H1 (cell line): ENCODE measurements around the gene MIPEP. TPM values are rescaled to one million over a fixed set of nuclear protein-coding genes. Genes with fewer than 3 reads are reported as not detected.

Experiments
- CTCF ChIA-PET: fragments of 300-600 bp; sonication (Branson Sonifier 250); formaldehyde crosslinking; loops from one replicate; lab custom pipeline; 2021; ENCODE audit not compliant: partially characterized antibody; lab: Charles Lee
- POLR2A ChIA-PET: fragments of 300-600 bp; sonication (Branson Sonifier 250); formaldehyde crosslinking; loops from one replicate; lab custom pipeline; 2021; ENCODE audit warnings: inconsistent platforms; ENCODE audit not compliant: partially characterized antibody; lab: Charles Lee
- DNase-seq, 2 experiments: peaks; one replicate each; pipeline versions ENCODE4 v3.0.0 to v3.0.0-alpha.2; 2010 to 2022; ENCODE audit warnings: low spot score in 2 of 2, low read depth in 1 of 2, mixed read lengths in 1 of 2
- FAIRE-seq: peaks from 2 replicates; lab custom pipeline; 2011; peaks lifted over from hg19 to GRCh38; lab: Jason Lieb, UNC
- H2AFZ ChIP-seq: 2 replicates; pipeline ENCODE4 v1.8.1; 2012; ENCODE audit warnings: low read length, inconsistent platforms
- H2AK5ac ChIP-seq: 2 replicates; pipeline ENCODE4 v1.6.1; 2013; ENCODE audit warnings: low read depth, low read length
- H2BK120ac ChIP-seq: replicated peaks from 2 replicates; pipeline ENCODE3; 2013; ENCODE audit warnings: low read depth, low read length, inconsistent platforms
- H2BK12ac ChIP-seq: 2 replicates; pipeline ENCODE4 v1.6.1; 2013; ENCODE audit warnings: low read depth, low read length
- H2BK15ac ChIP-seq: 2 replicates; pipeline ENCODE4 v1.6.1; 2013; ENCODE audit warnings: low read length
- H2BK20ac ChIP-seq: 2 replicates; pipeline ENCODE4 v1.6.1; 2013; ENCODE audit warnings: low read length
- H2BK5ac ChIP-seq: 2 replicates; pipeline ENCODE4 v1.6.1; 2013; ENCODE audit warnings: low read depth, low read length
- H3K14ac ChIP-seq: 2 replicates; pipeline ENCODE4 v1.6.1; 2013; ENCODE audit warnings: inconsistent platforms; ENCODE audit not compliant: insufficient read length
- H3K18ac ChIP-seq: 2 replicates; pipeline ENCODE4 v1.6.1; 2013; ENCODE audit warnings: low read length; ENCODE audit errors: extremely low read depth
- H3K23ac ChIP-seq: 2 replicates; pipeline ENCODE4 v1.6.1; 2013; ENCODE audit warnings: inconsistent platforms; ENCODE audit not compliant: insufficient read length
- H3K23me2 ChIP-seq: 2 replicates; pipeline ENCODE4 v1.6.1; 2013; ENCODE audit warnings: low read depth, low read length
- H3K27ac ChIP-seq: 2 replicates; pipeline ENCODE4 v1.6.1; 2011; ENCODE audit warnings: low read depth, low read length, inconsistent platforms
- H3K27me3 ChIP-seq, 4 experiments: replicated peaks in 1 of 4; 1 replicate in 1 of 4; 2 replicates in 3 of 4; pipeline versions ENCODE4 v1.6.1 to v1.8.1; 2011 to 2013; ENCODE audit warnings: low read length in 3 of 4, mild to moderate bottlenecking in 3 of 4, inconsistent platforms in 2 of 4, mixed read lengths in 2 of 4, moderate library complexity in 1 of 4; ENCODE audit not compliant: control insufficient read depth in 3 of 4, insufficient read depth in 3 of 4; ENCODE audit errors: extremely low read depth in 1 of 4
- H3K36me3 ChIP-seq, 4 experiments: 2 replicates each; pipeline versions ENCODE4 v1.6.1 to v1.8.1; 2011 to 2013; ENCODE audit warnings: mild to moderate bottlenecking in 4 of 4, low read length in 3 of 4, moderate library complexity in 2 of 4, control low read depth in 1 of 4, inconsistent platforms in 1 of 4; ENCODE audit not compliant: insufficient read depth in 4 of 4, control insufficient read depth in 2 of 4
- H3K4ac ChIP-seq: replicated peaks from 2 replicates; pipeline ENCODE3; 2013; ENCODE audit warnings: low read length, low read depth, mixed read lengths, inconsistent platforms; ENCODE audit not compliant: insufficient read length
- H3K4me1 ChIP-seq, 4 experiments: replicated peaks in 1 of 4; 1 replicate in 1 of 4; 2 replicates in 3 of 4; pipeline versions ENCODE4 v1.6.1 to v1.8.1; 2011 to 2013; ENCODE audit warnings: low read length in 3 of 4, inconsistent platforms in 2 of 4, mixed read lengths in 1 of 4; ENCODE audit not compliant: insufficient read depth in 4 of 4, control insufficient read depth in 3 of 4
- H3K4me2 ChIP-seq, 2 experiments: 2 replicates each; pipeline versions ENCODE4 v1.6.1 to v1.8.1; 2011 to 2013; ENCODE audit warnings: low read depth in 2 of 2, low read length in 2 of 2, control low read depth in 1 of 2, inconsistent platforms in 1 of 2, mild to moderate bottlenecking in 1 of 2; ENCODE audit not compliant: insufficient read depth in 1 of 2
- H3K4me3 ChIP-seq, 4 experiments: fragments of 200-600, 300-600 bp in 1 of 4; sonication (generic), shearing (Covaris generic), sonication (Bioruptor Twin) in 1 of 4; 2 replicates each; pipeline versions ENCODE4 v1.5.1 to v1.8.1; 2011 to 2016; ENCODE audit warnings: low read length in 4 of 4, low read depth in 3 of 4, control low read depth in 2 of 4, inconsistent platforms in 2 of 4, mild to moderate bottlenecking in 2 of 4, mixed read lengths in 1 of 4, moderate library complexity in 1 of 4; ENCODE audit not compliant: insufficient read depth in 2 of 4; ENCODE audit errors: extremely low read depth in 1 of 4
- H3K56ac ChIP-seq: replicated peaks from 2 replicates; pipeline ENCODE3; 2013; ENCODE audit warnings: low read depth, mild to moderate bottlenecking, mixed read lengths, low read length, inconsistent platforms; ENCODE audit not compliant: insufficient read length
- H3K79me1 ChIP-seq: 2 replicates; pipeline ENCODE4 v1.6.1; 2013; ENCODE audit warnings: low read depth, low read length, control low read depth
- H3K79me2 ChIP-seq, 2 experiments: 2 replicates each; pipeline versions ENCODE4 v1.6.1 to v1.8.1; 2012 to 2013; ENCODE audit warnings: low read length in 2 of 2, mild to moderate bottlenecking in 2 of 2, inconsistent platforms in 1 of 2; ENCODE audit not compliant: insufficient read depth in 2 of 2, control insufficient read depth in 1 of 2
- H3K9ac ChIP-seq, 4 experiments: replicated peaks in 1 of 4; 1 replicate in 1 of 4; 2 replicates in 3 of 4; pipeline versions ENCODE4 v1.6.1 to v1.8.1; 2011 to 2013; ENCODE audit warnings: low read depth in 3 of 4, low read length in 3 of 4, control low read depth in 2 of 4, mild to moderate bottlenecking in 2 of 4, moderate library complexity in 2 of 4, inconsistent platforms in 1 of 4; ENCODE audit errors: extremely low read depth in 1 of 4
- H3K9me3 ChIP-seq, 2 experiments: 2 replicates each; pipeline versions ENCODE4 v1.6.1 to v1.8.1; 2012 to 2013; ENCODE audit warnings: mild to moderate bottlenecking in 2 of 2, moderate library complexity in 2 of 2, control low read depth in 1 of 2, inconsistent platforms in 1 of 2, low read depth in 1 of 2, low read length in 1 of 2, mixed read lengths in 1 of 2; ENCODE audit not compliant: insufficient read depth in 2 of 2
- H4K20me1 ChIP-seq, 2 experiments: replicated peaks in 1 of 2; 2 replicates each; pipeline versions ENCODE3 to v1.8.1; 2011 to 2013; ENCODE audit warnings: inconsistent platforms in 2 of 2, low read length in 2 of 2, mild to moderate bottlenecking in 1 of 2; ENCODE audit not compliant: insufficient read depth in 2 of 2, control insufficient read depth in 1 of 2
- H4K5ac ChIP-seq: 2 replicates; pipeline ENCODE4 v1.6.1; 2013; ENCODE audit warnings: low read length, low read depth, mixed read lengths, inconsistent platforms; ENCODE audit not compliant: insufficient read length
- H4K8ac ChIP-seq: 2 replicates; pipeline ENCODE4 v1.8.0; 2013; ENCODE audit warnings: mild to moderate bottlenecking, moderate library complexity, low read length, inconsistent platforms; ENCODE audit not compliant: insufficient read depth; ENCODE audit errors: extremely low read depth
- H4K91ac ChIP-seq: replicated peaks from 2 replicates; pipeline ENCODE3; 2013; ENCODE audit warnings: low read length, mixed read lengths, inconsistent platforms; ENCODE audit not compliant: insufficient read length
- ATF3 ChIP-seq: IDR thresholded peaks from 2 replicates; pipeline ENCODE4 v1.6.1; 2011; ENCODE audit warnings: low read depth, mild to moderate bottlenecking, low read length; ENCODE audit not compliant: insufficient read depth
- CHD2 ChIP-seq: IDR thresholded peaks from 2 replicates; pipeline ENCODE4 v1.6.1; 2012; ENCODE audit warnings: low read length, improper control_type of control experiment
- CTBP2 ChIP-seq: IDR thresholded peaks from 2 replicates; pipeline ENCODE4 v1.7.0; 2011; ENCODE audit warnings: borderline replicate concordance, mild to moderate bottlenecking, moderate library complexity, mixed read lengths, low read length; ENCODE audit not compliant: insufficient read depth, insufficient read length
- CTCF ChIP-seq, 3 experiments: IDR thresholded peaks; 1 replicate in 2 of 3; 2 replicates in 1 of 3; pipeline versions ENCODE4 v1.5.1 to v1.6.1; 2011; ENCODE audit warnings: low read length in 3 of 3, mild to moderate bottlenecking in 3 of 3, inconsistent platforms in 2 of 3, low read depth in 1 of 3, moderate library complexity in 1 of 3; ENCODE audit not compliant: insufficient read depth in 1 of 3; ENCODE audit errors: control extremely low read depth in 1 of 3
- FOSL1 ChIP-seq: IDR thresholded peaks from 2 replicates; pipeline ENCODE4 v1.6.1; 2011; ENCODE audit warnings: mild to moderate bottlenecking, low read depth, low read length, moderate library complexity; ENCODE audit not compliant: insufficient read depth
- GTF2F1 ChIP-seq: IDR thresholded peaks from 2 replicates; pipeline ENCODE4 v1.6.1; 2012; ENCODE audit warnings: low read depth, low read length, improper control_type of control experiment, borderline replicate concordance
- SIRT6 ChIP-seq: IDR thresholded peaks from one replicate; pipeline ENCODE4 v1.7.1; 2012; ENCODE audit warnings: low read length, inconsistent platforms
- SRF ChIP-seq: IDR thresholded peaks from 2 replicates; pipeline ENCODE4 v1.6.1; 2011; ENCODE audit warnings: mild to moderate bottlenecking, low read depth, low read length, moderate library complexity
- TAF1 ChIP-seq: IDR thresholded peaks from 2 replicates; pipeline ENCODE4 v1.6.1; 2011; ENCODE audit warnings: mild to moderate bottlenecking, low read depth, low read length
- TBP ChIP-seq: IDR thresholded peaks from 2 replicates; pipeline ENCODE4 v1.6.1; 2011; ENCODE audit warnings: low read depth, low read length, improper control_type of control experiment
- ZNF274 ChIP-seq: IDR thresholded peaks from 2 replicates; pipeline ENCODE4 v1.7.0; 2012; ENCODE audit warnings: low read length, borderline replicate concordance; ENCODE audit errors: extremely low read depth
- WGBS, 2 experiments: shearing (Covaris generic) in 1 of 2; methylation state at CpG; one replicate each; pipeline versions ENCODE4 v1.1.6 to v1.1.7; 2013 to 2015; ENCODE audit warnings: low lambda C conversion rate in 2 of 2, mixed read lengths in 2 of 2, inconsistent platforms in 1 of 2, low coverage in 1 of 2, missing lambda C conversion rate in 1 of 2; ENCODE audit not compliant: insufficient replicate concordance in 2 of 2, insufficient coverage in 1 of 2, insufficient read length in 1 of 2; ENCODE audit errors: extremely low coverage in 1 of 2, missing lambda C conversion rate in 1 of 2; 5-methylcytosine and 5-hydroxymethylcytosine counted together
- polyA plus RNA-seq, 7 experiments: library from polyadenylated mRNA; depleted of rRNA in 3 of 7; stranded (reverse) in 5 of 7; unstranded in 2 of 7; fragments of >200 nt in 5 of 7; fragments of 200-250 nt in 2 of 7; gene quantifications; 1 replicate in 5 of 7; 2 replicates in 1 of 7; 4 replicates in 1 of 7; pipeline versions ENCODE4 v1.2.1 to v1.2.3, GENCODE V29; 2011 to 2013; ENCODE audit warnings: missing spikeins in 2 of 7, mixed read lengths in 2 of 7
- total RNA-seq: library from RNA; stranded (reverse); fragmentation: NEBNext Ultra II Directional; extraction: Animal tissue kit (Norgen Biotek cat#: 25700); gene quantifications from 2 replicates; pipeline ENCODE4 v1.2.1, GENCODE V29; 2021

Gene MIPEP
- total and polyA plus RNA-seq, 2 of the 8 experiments (the other 6 are each of a cell fraction or from before 2014, with no cell fraction given) = 24.0 to 24.2 TPM

GRCh38 chr13:23850134-23850533 lies 39.1 kb downstream of the MIPEP start:
- Histone ChIP-seq H4K91ac (no peak overlapping the region), H3K79me2 (no peaks in the 10 kb centered on the region), H3K27me3 (no peaks in the 10 kb centered on the region), H3K4me2 (no peak overlapping the region), H4K20me1 (no peaks in the 10 kb centered on the region), H3K36me3 (no peaks in the 10 kb centered on the region), H3K27ac (no peak overlapping the region), H3K23ac (no peak overlapping the region), H3K18ac (no peak overlapping the region), H2BK5ac (no peak overlapping the region), H3K4me1 (no peaks in the 10 kb centered on the region), H3K4me3 (no peak overlapping the region), H2AK5ac (no peak overlapping the region), H3K9me3 (no peaks in the 10 kb centered on the region), H2AFZ (no peak overlapping the region), H3K79me1 (no peaks in the 10 kb centered on the region), H2BK12ac (no peak overlapping the region), H2BK15ac (no peak overlapping the region), H4K8ac (no peak overlapping the region), H2BK120ac (no peak overlapping the region), H3K56ac (no peak overlapping the region), H2BK20ac (no peak overlapping the region), H3K23me2 (no peaks in the 10 kb centered on the region), H4K5ac (no peak overlapping the region), H3K4ac (no peak overlapping the region), H3K14ac (no peak overlapping the region), H3K9ac (no peak overlapping the region)
- no peak for DNase-seq
- ChIA-PET CTCF (interaction anchor here (1.3 to 1.4 kb wide), 2 partner anchors 22 to 513 kb away, joined by 3 read pairs; no protein-coding TSS in a partner anchor), POLR2A (no interaction called here)
- WGBS, 2 experiments = 89% methylated on average over 1 of the region's 1 CpG; no CpG with 5 or more reads in 1 of the 2 experiments
- FAIRE-seq = no peak
- TF ChIP-seq SIRT6 (no peak), GTF2F1 (no peak), FOSL1 (no peak), CTBP2 (no peak), TAF1 (no peak), ATF3 (no peak), CHD2 (no peak), TBP (no peak), CTCF (IDR thresholded peaks at IDR 0.05; ENCODE audit: control extremely low read depth in 1 of 3, insufficient read depth in 1 of 3, low read depth in 1 of 3, low read length in 3 of 3) (no peak), ZNF274 (no peak), SRF (no peak)
